H1 (cell line): ENCODE measurements around the gene STYK1. TPM values are rescaled to one million over a fixed set of nuclear protein-coding genes. Genes with fewer than 3 reads are reported as not detected.

ENCODE experiments used
- CTCF ChIA-PET: fragments of 300-600 bp; sonication (Branson Sonifier 250); formaldehyde crosslinking; loops from one replicate; lab custom pipeline; 2021; ENCODE audit not compliant: partially characterized antibody; lab: Charles Lee
- POLR2A ChIA-PET: fragments of 300-600 bp; sonication (Branson Sonifier 250); formaldehyde crosslinking; loops from one replicate; lab custom pipeline; 2021; ENCODE audit warnings: inconsistent platforms; ENCODE audit not compliant: partially characterized antibody; lab: Charles Lee
- DNase-seq, 2 experiments: peaks; one replicate each; pipeline versions ENCODE4 v3.0.0 to v3.0.0-alpha.2; 2010 to 2022; ENCODE audit warnings: low spot score in 2 of 2, low read depth in 1 of 2, mixed read lengths in 1 of 2
- FAIRE-seq: peaks from 2 replicates; lab custom pipeline; 2011; peaks lifted over from hg19 to GRCh38; lab: Jason Lieb, UNC
- H2AFZ ChIP-seq: 2 replicates; pipeline ENCODE4 v1.8.1; 2012; ENCODE audit warnings: low read length, inconsistent platforms
- H2AK5ac ChIP-seq: 2 replicates; pipeline ENCODE4 v1.6.1; 2013; ENCODE audit warnings: low read depth, low read length
- H2BK120ac ChIP-seq: replicated peaks from 2 replicates; pipeline ENCODE3; 2013; ENCODE audit warnings: low read depth, low read length, inconsistent platforms
- H2BK12ac ChIP-seq: 2 replicates; pipeline ENCODE4 v1.6.1; 2013; ENCODE audit warnings: low read depth, low read length
- H2BK15ac ChIP-seq: 2 replicates; pipeline ENCODE4 v1.6.1; 2013; ENCODE audit warnings: low read length
- H2BK20ac ChIP-seq: 2 replicates; pipeline ENCODE4 v1.6.1; 2013; ENCODE audit warnings: low read length
- H2BK5ac ChIP-seq: 2 replicates; pipeline ENCODE4 v1.6.1; 2013; ENCODE audit warnings: low read depth, low read length
- H3K14ac ChIP-seq: 2 replicates; pipeline ENCODE4 v1.6.1; 2013; ENCODE audit warnings: inconsistent platforms; ENCODE audit not compliant: insufficient read length
- H3K18ac ChIP-seq: 2 replicates; pipeline ENCODE4 v1.6.1; 2013; ENCODE audit warnings: low read length; ENCODE audit errors: extremely low read depth
- H3K23ac ChIP-seq: 2 replicates; pipeline ENCODE4 v1.6.1; 2013; ENCODE audit warnings: inconsistent platforms; ENCODE audit not compliant: insufficient read length
- H3K23me2 ChIP-seq: 2 replicates; pipeline ENCODE4 v1.6.1; 2013; ENCODE audit warnings: low read depth, low read length
- H3K27ac ChIP-seq: 2 replicates; pipeline ENCODE4 v1.6.1; 2011; ENCODE audit warnings: low read depth, low read length, inconsistent platforms
- H3K27me3 ChIP-seq, 4 experiments: replicated peaks in 1 of 4; 1 replicate in 1 of 4; 2 replicates in 3 of 4; pipeline versions ENCODE4 v1.6.1 to v1.8.1; 2011 to 2013; ENCODE audit warnings: low read length in 3 of 4, mild to moderate bottlenecking in 3 of 4, inconsistent platforms in 2 of 4, mixed read lengths in 2 of 4, moderate library complexity in 1 of 4; ENCODE audit not compliant: control insufficient read depth in 3 of 4, insufficient read depth in 3 of 4; ENCODE audit errors: extremely low read depth in 1 of 4
- H3K36me3 ChIP-seq, 4 experiments: 2 replicates each; pipeline versions ENCODE4 v1.6.1 to v1.8.1; 2011 to 2013; ENCODE audit warnings: mild to moderate bottlenecking in 4 of 4, low read length in 3 of 4, moderate library complexity in 2 of 4, control low read depth in 1 of 4, inconsistent platforms in 1 of 4; ENCODE audit not compliant: insufficient read depth in 4 of 4, control insufficient read depth in 2 of 4
- H3K4ac ChIP-seq: replicated peaks from 2 replicates; pipeline ENCODE3; 2013; ENCODE audit warnings: low read length, low read depth, mixed read lengths, inconsistent platforms; ENCODE audit not compliant: insufficient read length
- H3K4me1 ChIP-seq, 4 experiments: replicated peaks in 1 of 4; 1 replicate in 1 of 4; 2 replicates in 3 of 4; pipeline versions ENCODE4 v1.6.1 to v1.8.1; 2011 to 2013; ENCODE audit warnings: low read length in 3 of 4, inconsistent platforms in 2 of 4, mixed read lengths in 1 of 4; ENCODE audit not compliant: insufficient read depth in 4 of 4, control insufficient read depth in 3 of 4
- H3K4me2 ChIP-seq, 2 experiments: 2 replicates each; pipeline versions ENCODE4 v1.6.1 to v1.8.1; 2011 to 2013; ENCODE audit warnings: low read depth in 2 of 2, low read length in 2 of 2, control low read depth in 1 of 2, inconsistent platforms in 1 of 2, mild to moderate bottlenecking in 1 of 2; ENCODE audit not compliant: insufficient read depth in 1 of 2
- H3K4me3 ChIP-seq, 4 experiments: fragments of 200-600, 300-600 bp in 1 of 4; sonication (generic), shearing (Covaris generic), sonication (Bioruptor Twin) in 1 of 4; 2 replicates each; pipeline versions ENCODE4 v1.5.1 to v1.8.1; 2011 to 2016; ENCODE audit warnings: low read length in 4 of 4, low read depth in 3 of 4, control low read depth in 2 of 4, inconsistent platforms in 2 of 4, mild to moderate bottlenecking in 2 of 4, mixed read lengths in 1 of 4, moderate library complexity in 1 of 4; ENCODE audit not compliant: insufficient read depth in 2 of 4; ENCODE audit errors: extremely low read depth in 1 of 4
- H3K56ac ChIP-seq: replicated peaks from 2 replicates; pipeline ENCODE3; 2013; ENCODE audit warnings: low read depth, mild to moderate bottlenecking, mixed read lengths, low read length, inconsistent platforms; ENCODE audit not compliant: insufficient read length
- H3K79me1 ChIP-seq: 2 replicates; pipeline ENCODE4 v1.6.1; 2013; ENCODE audit warnings: low read depth, low read length, control low read depth
- H3K79me2 ChIP-seq, 2 experiments: 2 replicates each; pipeline versions ENCODE4 v1.6.1 to v1.8.1; 2012 to 2013; ENCODE audit warnings: low read length in 2 of 2, mild to moderate bottlenecking in 2 of 2, inconsistent platforms in 1 of 2; ENCODE audit not compliant: insufficient read depth in 2 of 2, control insufficient read depth in 1 of 2
- H3K9ac ChIP-seq, 4 experiments: replicated peaks in 1 of 4; 1 replicate in 1 of 4; 2 replicates in 3 of 4; pipeline versions ENCODE4 v1.6.1 to v1.8.1; 2011 to 2013; ENCODE audit warnings: low read depth in 3 of 4, low read length in 3 of 4, control low read depth in 2 of 4, mild to moderate bottlenecking in 2 of 4, moderate library complexity in 2 of 4, inconsistent platforms in 1 of 4; ENCODE audit errors: extremely low read depth in 1 of 4
- H3K9me3 ChIP-seq, 2 experiments: 2 replicates each; pipeline versions ENCODE4 v1.6.1 to v1.8.1; 2012 to 2013; ENCODE audit warnings: mild to moderate bottlenecking in 2 of 2, moderate library complexity in 2 of 2, control low read depth in 1 of 2, inconsistent platforms in 1 of 2, low read depth in 1 of 2, low read length in 1 of 2, mixed read lengths in 1 of 2; ENCODE audit not compliant: insufficient read depth in 2 of 2
- H4K20me1 ChIP-seq, 2 experiments: replicated peaks in 1 of 2; 2 replicates each; pipeline versions ENCODE3 to v1.8.1; 2011 to 2013; ENCODE audit warnings: inconsistent platforms in 2 of 2, low read length in 2 of 2, mild to moderate bottlenecking in 1 of 2; ENCODE audit not compliant: insufficient read depth in 2 of 2, control insufficient read depth in 1 of 2
- H4K5ac ChIP-seq: 2 replicates; pipeline ENCODE4 v1.6.1; 2013; ENCODE audit warnings: low read length, low read depth, mixed read lengths, inconsistent platforms; ENCODE audit not compliant: insufficient read length
- H4K8ac ChIP-seq: 2 replicates; pipeline ENCODE4 v1.8.0; 2013; ENCODE audit warnings: mild to moderate bottlenecking, moderate library complexity, low read length, inconsistent platforms; ENCODE audit not compliant: insufficient read depth; ENCODE audit errors: extremely low read depth
- H4K91ac ChIP-seq: replicated peaks from 2 replicates; pipeline ENCODE3; 2013; ENCODE audit warnings: low read length, mixed read lengths, inconsistent platforms; ENCODE audit not compliant: insufficient read length
- POU5F1 ChIP-seq: IDR thresholded peaks from 2 replicates; pipeline ENCODE4 v1.6.1; 2011; ENCODE audit warnings: low read depth, mild to moderate bottlenecking, low read length, moderate library complexity
- WGBS, 2 experiments: shearing (Covaris generic) in 1 of 2; methylation state at CpG; one replicate each; pipeline versions ENCODE4 v1.1.6 to v1.1.7; 2013 to 2015; ENCODE audit warnings: low lambda C conversion rate in 2 of 2, mixed read lengths in 2 of 2, inconsistent platforms in 1 of 2, low coverage in 1 of 2, missing lambda C conversion rate in 1 of 2; ENCODE audit not compliant: insufficient replicate concordance in 2 of 2, insufficient coverage in 1 of 2, insufficient read length in 1 of 2; ENCODE audit errors: extremely low coverage in 1 of 2, missing lambda C conversion rate in 1 of 2; 5-methylcytosine and 5-hydroxymethylcytosine counted together
- polyA plus RNA-seq, 7 experiments: library from polyadenylated mRNA; depleted of rRNA in 3 of 7; stranded (reverse) in 5 of 7; unstranded in 2 of 7; fragments of >200 nt in 5 of 7; fragments of 200-250 nt in 2 of 7; gene quantifications; 1 replicate in 5 of 7; 2 replicates in 1 of 7; 4 replicates in 1 of 7; pipeline versions ENCODE4 v1.2.1 to v1.2.3, GENCODE V29; 2011 to 2013; ENCODE audit warnings: missing spikeins in 2 of 7, mixed read lengths in 2 of 7
- total RNA-seq: library from RNA; stranded (reverse); fragmentation: NEBNext Ultra II Directional; extraction: Animal tissue kit (Norgen Biotek cat#: 25700); gene quantifications from 2 replicates; pipeline ENCODE4 v1.2.1, GENCODE V29; 2021

STYK1 gene
- total and polyA plus RNA-seq, 2 of the 8 experiments (the other 6 are each of a cell fraction or from before 2014, with no cell fraction given): 0.38 to 1.1 TPM

DNA sequence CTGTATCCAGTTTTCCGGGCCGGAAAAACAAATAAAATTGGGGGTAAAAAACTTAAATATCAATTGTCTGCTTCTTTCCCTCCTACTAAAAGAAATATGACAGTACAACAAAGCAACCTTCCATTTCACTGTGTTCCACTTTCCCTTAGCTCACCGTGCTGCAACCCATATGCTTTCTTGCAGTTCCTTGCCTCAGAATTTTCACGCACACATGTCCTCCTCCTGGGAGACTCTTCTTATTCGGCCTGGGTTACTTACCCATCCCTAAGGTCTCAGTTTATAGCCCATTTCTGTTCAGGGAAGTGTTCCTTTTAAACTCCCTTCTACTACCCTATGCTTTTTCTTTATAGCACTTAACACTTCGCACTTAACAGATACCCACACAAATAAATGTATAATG, 56.0 kb downstream of the STYK1 start:
- H3K14ac ChIP-seq: no peak overlapping the region
- no peak overlapping the region for H3K27ac ChIP-seq
- no peak overlapping the region for H2BK5ac ChIP-seq
- no peaks in the 10 kb centered on the region for H3K79me1 ChIP-seq
- H3K23me2 ChIP-seq: no peaks in the 10 kb centered on the region
- DNase-seq: no peak
- H3K4me3 ChIP-seq: no peak overlapping the region
- no peak overlapping the region for H3K9ac ChIP-seq
- H4K91ac ChIP-seq: no peak overlapping the region
- 0 out of 2 replicates have a peak overlapping the region, but pooled peaks have one; percentile 9 for H2AFZ ChIP-seq
- H3K4me2 ChIP-seq: no peak overlapping the region
- H3K27me3 ChIP-seq: no peaks in the 10 kb centered on the region
- no peak overlapping the region for H2BK20ac ChIP-seq
- H2BK15ac ChIP-seq: no peak overlapping the region
- FAIRE-seq: no peak
- H3K36me3 ChIP-seq: no peaks in the 10 kb centered on the region
- WGBS, 2 experiments: 89% methylated on average over 6 of the region's 6 CpGs; no CpG with 5 or more reads in 1 of the 2 experiments
- no peak overlapping the region for H2AK5ac ChIP-seq
- peaks cover 0 to 3% (median 0%) of the 10 kb centered on the region in 4 experiments; a peak in 2 of 7 replicates for H3K4me1 ChIP-seq
- H2BK12ac ChIP-seq: no peak overlapping the region
- no peak overlapping the region for H3K56ac ChIP-seq
- H3K4ac ChIP-seq: no peak overlapping the region
- H3K9me3 ChIP-seq: no peaks in the 10 kb centered on the region
- ChIA-PET CTCF (interaction anchor here (0.9 kb wide), 1 partner anchor 10 kb away, joined by 3 read pairs; no protein-coding TSS in a partner anchor), POLR2A (no interaction called here)
- no peaks in the 10 kb centered on the region for H4K20me1 ChIP-seq
- H2BK120ac ChIP-seq: no peak overlapping the region
- H3K79me2 ChIP-seq: peaks cover 0 to 5% of the 10 kb centered on the region in 2 experiments; a peak in 2 of 4 replicates
- H3K23ac ChIP-seq: no peak overlapping the region
- H4K8ac ChIP-seq: no peak overlapping the region
- H4K5ac ChIP-seq: no peak overlapping the region
- no peak overlapping the region for H3K18ac ChIP-seq
- TF ChIP-seq POU5F1: no peak
